WTC11 (cell line): ENCODE results near the gene PRIM1. TPM values are rescaled to one million over a fixed set of nuclear protein-coding genes. Genes with fewer than 3 reads are reported as not detected.

ENCODE experiments used
- ATAC-seq: fragments of 200-7000 bp; cut with Tn5 transposase; 2 replicates; pipeline ENCODE4 v1.10.0; 2021; ENCODE audit warnings: mild to moderate bottlenecking, moderate library complexity
- CTCF ChIA-PET: fragments of 300-600 bp; sonication (Branson Sonifier 250); formaldehyde crosslinking; loops from one replicate; lab custom pipeline; 2021; ENCODE audit warnings: antibody characterized with exemption; lab: Charles Lee
- POLR2A ChIA-PET: fragments of 350-600 bp; sonication (Branson Sonifier 250); formaldehyde crosslinking; loops from one replicate; lab custom pipeline; 2021; ENCODE audit warnings: antibody characterized with exemption; lab: Charles Lee
- DNase-seq: peaks from one replicate; pipeline ENCODE4 v3.0.0; 2021; ENCODE audit warnings: low spot score
- H3K27ac Mint-ChIP-seq: 2 replicates; pipeline ENCODE4 v1.8.0; 2021; ENCODE audit warnings: mixed read lengths
- H3K27me3 Mint-ChIP-seq: 2 replicates; pipeline ENCODE4 v1.8.0; 2021; ENCODE audit warnings: low read depth, mild to moderate bottlenecking, moderate library complexity, mixed read lengths
- H3K36me3 Mint-ChIP-seq: 2 replicates; pipeline ENCODE4 v1.8.0; 2021; ENCODE audit warnings: mixed read lengths
- H3K4me1 Mint-ChIP-seq: 2 replicates; pipeline ENCODE4 v1.8.0; 2022; ENCODE audit warnings: mixed read lengths
- H3K4me3 Mint-ChIP-seq: 2 replicates; pipeline ENCODE4 v1.8.0; 2021; ENCODE audit warnings: mild to moderate bottlenecking, moderate library complexity, mixed read lengths
- H3K9me3 Mint-ChIP-seq: 2 replicates; pipeline ENCODE4 v1.8.0; 2021; ENCODE audit warnings: mixed read lengths
- CREB1 ChIP-seq: sonication (generic); formaldehyde crosslinking; IDR thresholded peaks from 2 replicates; pipeline ENCODE4 v1.8.0; 2023; ENCODE audit warnings: mild to moderate bottlenecking, missing genetic modification reagents
- E2F4 ChIP-seq: sonication (generic); formaldehyde crosslinking; IDR thresholded peaks from 2 replicates; pipeline ENCODE4 v1.8.1; 2022; ENCODE audit warnings: low read depth, mild to moderate bottlenecking, moderate library complexity, missing genetic modification reagents, borderline replicate concordance
- FOXP1 ChIP-seq: sonication (generic); formaldehyde crosslinking; IDR thresholded peaks from 2 replicates; pipeline ENCODE4 v1.8.0; 2022; ENCODE audit warnings: missing genetic modification reagents, mild to moderate bottlenecking, moderate library complexity, borderline replicate concordance
- GTF2I ChIP-seq: fragments of 250-450 bp; sonication (Bioruptor Pico); conservative IDR thresholded peaks from 2 replicates; pipeline ENCODE4 v1.4.0; 2021; ENCODE audit warnings: mild to moderate bottlenecking
- JAZF1 ChIP-seq: fragments of 250-450 bp; sonication (Bioruptor Pico); IDR thresholded peaks from 2 replicates; pipeline ENCODE4 v1.9.0; 2021; ENCODE audit warnings: moderate library complexity, mild to moderate bottlenecking, inconsistent platforms
- NFYB ChIP-seq: sonication (generic); formaldehyde crosslinking; conservative IDR thresholded peaks from 2 replicates; pipeline ENCODE4 v1.8.0; 2022; ENCODE audit warnings: low read depth, missing genetic modification reagents
- STAT6 ChIP-seq: sonication (generic); formaldehyde crosslinking; conservative IDR thresholded peaks from 2 replicates; pipeline ENCODE4 v1.8.1; 2023; ENCODE audit warnings: mild to moderate bottlenecking, low read depth, missing genetic modification reagents, moderate library complexity
- TCF7 ChIP-seq: sonication (generic); formaldehyde crosslinking; IDR thresholded peaks from 2 replicates; pipeline ENCODE4 v1.8.0; 2022; ENCODE audit warnings: mild to moderate bottlenecking, low read depth, missing genetic modification reagents, moderate library complexity
- TEAD1 ChIP-seq: sonication (generic); formaldehyde crosslinking; IDR thresholded peaks from 2 replicates; pipeline ENCODE4 v1.8.0; 2022; ENCODE audit warnings: mild to moderate bottlenecking, missing genetic modification reagents
- ZBTB21 ChIP-seq: sonication (generic); formaldehyde crosslinking; IDR thresholded peaks from 2 replicates; pipeline ENCODE4 v1.8.1; 2023; ENCODE audit warnings: mild to moderate bottlenecking, missing genetic modification reagents, borderline replicate concordance
- ZMAT4 ChIP-seq: fragments of 250-450 bp; sonication (Bioruptor Pico); IDR thresholded peaks from 2 replicates; pipeline ENCODE4 v1.9.0; 2021; ENCODE audit warnings: mild to moderate bottlenecking
- ZNF121 ChIP-seq: sonication (generic); formaldehyde crosslinking; IDR thresholded peaks from 2 replicates; pipeline ENCODE4 v1.8.0; 2023; ENCODE audit warnings: missing genetic modification reagents
- ZNF263 ChIP-seq: sonication (generic); formaldehyde crosslinking; IDR thresholded peaks from 2 replicates; pipeline ENCODE4 v1.8.1; 2022; ENCODE audit warnings: low read depth, mild to moderate bottlenecking, moderate library complexity, missing genetic modification reagents
- ZNF281 ChIP-seq: sonication (generic); formaldehyde crosslinking; IDR thresholded peaks from 2 replicates; pipeline ENCODE4 v1.8.0; 2023; ENCODE audit warnings: mild to moderate bottlenecking, missing genetic modification reagents
- ZNF416 ChIP-seq: fragments of 250-450 bp; sonication (Bioruptor Pico); IDR thresholded peaks from 2 replicates; pipeline ENCODE4 v1.9.0; 2021; ENCODE audit warnings: mild to moderate bottlenecking, inconsistent platforms
- ZNF423 ChIP-seq: fragments of 250-450 bp; sonication (Bioruptor Pico); IDR thresholded peaks from 2 replicates; pipeline ENCODE4 v2.1.2; 2022; ENCODE audit warnings: mild to moderate bottlenecking, moderate library complexity
- ZNF512 ChIP-seq: sonication (generic); formaldehyde crosslinking; IDR thresholded peaks from 2 replicates; pipeline ENCODE4 v1.8.1; 2022; ENCODE audit warnings: missing genetic modification reagents, borderline replicate concordance
- ZNF532 ChIP-seq: fragments of 250-450 bp; sonication (Bioruptor Pico); IDR thresholded peaks from 2 replicates; pipeline ENCODE4 v1.9.0; 2021; ENCODE audit warnings: mild to moderate bottlenecking, borderline replicate concordance
- total RNA-seq: library from RNA; stranded (reverse); gene quantifications from 3 replicates; pipeline ENCODE4 v1.2.3, GENCODE V29; 2021

PRIM1 gene
- total RNA-seq, 1 experiment from 2014 or later: 54.0 TPM

GRCh38 chr12:56759263-56759908, 7.3 kb upstream of the PRIM1 start (continued):
- no peak for TF ChIP-seq JAZF1 (CRISPR knock-in tag)
- TF ChIP-seq TCF7 (CRISPR knock-in tag): no peak
- no peak for TF ChIP-seq CREB1 (CRISPR knock-in tag)
- no peak for TF ChIP-seq ZNF263 (CRISPR knock-in tag)
- no peak for TF ChIP-seq ZNF423 (CRISPR knock-in tag)
- no peak for TF ChIP-seq ZMAT4
- TF ChIP-seq ZNF512: no peak
- no peak for TF ChIP-seq ZNF532 (CRISPR knock-in tag)
- TF ChIP-seq GTF2I: no peak

GRCh38 chr12:56758728-56759262, 6.7 kb upstream of the PRIM1 start:
- Mint-ChIP-seq H3K9me3 (peaks cover 22% of the 10 kb centered on the region), H3K36me3 (peaks cover 11% of the 10 kb centered on the region), H3K4me3 (no peak overlapping the region), H3K27me3 (peaks cover 5% of the 10 kb centered on the region), H3K4me1 (peaks cover 4% of the 10 kb centered on the region), H3K27ac (no peak overlapping the region)
- ATAC-seq: no peak
- ChIA-PET CTCF (interaction anchor here (1.0 to 3.7 kb wide), 6 partner anchors 10 to 353 kb away, joined by 3 to 30 read pairs (median 10); a partner anchor contains a TSS), POLR2A (interaction anchor here (1.1 kb wide), 1 partner anchor 353 kb away, joined by 5 read pairs; no protein-coding TSS in a partner anchor)
- no peak for DNase-seq
- TF ChIP-seq NFYB (CRISPR knock-in tag): no peak
- TF ChIP-seq ZNF423 (CRISPR knock-in tag): no peak
- no peak for TF ChIP-seq ZNF416
- TF ChIP-seq ZBTB21 (CRISPR knock-in tag): no peak
- no peak for TF ChIP-seq STAT6 (CRISPR knock-in tag)
- no peak for TF ChIP-seq ZNF121 (CRISPR knock-in tag)
- TF ChIP-seq E2F4 (CRISPR knock-in tag): no peak
- TF ChIP-seq TEAD1 (CRISPR knock-in tag): no peak
- no peak for TF ChIP-seq ZNF281 (CRISPR knock-in tag)
- TF ChIP-seq FOXP1 (CRISPR knock-in tag): no peak
